RWPE1 (cell line): ENCODE data around the gene GPRASP2.

ENCODE experiments used
- CTCF ChIA-PET: fragments of 350-600 bp; sonication (Branson Sonifier 250); formaldehyde crosslinking; extraction: SDS; loops from one replicate; lab custom pipeline; 2021; lab: Yijun Ruan, JAX
- POLR2A ChIA-PET: fragments of 400-600 bp; formaldehyde crosslinking; extraction: SDS; loops from one replicate; lab custom pipeline; 2020; ENCODE audit warnings: antibody characterized with exemption; ENCODE audit not compliant: low non-redundant PET; lab: Yijun Ruan, JAX
- DNase-seq: peaks from one replicate; pipeline ENCODE4 v3.0.0; 2012; ENCODE audit warnings: low spot score
- H3K27ac ChIP-seq: fragments of 450-650 bp; 2 replicates; pipeline ENCODE4 v1.5.1; 2017
- CTCF ChIP-seq: fragments of 450-650 bp; conservative IDR thresholded peaks from 2 replicates; pipeline ENCODE4 v1.5.1; 2017; ENCODE audit warnings: low read depth, mild to moderate bottlenecking

The GPRASP2 gene

DNA sequence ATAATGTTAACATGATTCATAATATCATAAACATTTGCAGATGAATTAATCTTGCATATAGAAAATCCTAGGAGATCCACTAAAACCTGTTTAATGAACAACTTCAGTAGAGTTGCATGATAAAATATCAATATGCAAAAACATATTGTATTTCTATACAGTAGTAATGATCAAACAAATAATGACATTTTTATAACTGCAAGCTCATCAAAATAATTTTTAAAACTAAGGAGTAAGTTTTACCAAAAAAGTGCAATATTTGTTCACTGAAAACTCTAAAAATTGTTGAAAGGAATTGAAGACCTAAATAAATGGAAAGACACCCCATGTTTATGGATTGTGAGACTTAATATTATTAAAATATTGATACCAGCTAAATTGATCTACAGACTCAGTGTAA, 15.9 kb upstream of the GPRASP2 start:
- DNase-seq, result no peak
- TF ChIP-seq CTCF, result no peak
- H3K27ac ChIP-seq, result no peak overlapping the region
- ChIA-PET CTCF (interaction anchor here (0.6 kb wide), 1 partner anchor 57 kb away, joined by 4 read pairs; no protein-coding TSS in a partner anchor), POLR2A (no interaction called here)

DNA sequence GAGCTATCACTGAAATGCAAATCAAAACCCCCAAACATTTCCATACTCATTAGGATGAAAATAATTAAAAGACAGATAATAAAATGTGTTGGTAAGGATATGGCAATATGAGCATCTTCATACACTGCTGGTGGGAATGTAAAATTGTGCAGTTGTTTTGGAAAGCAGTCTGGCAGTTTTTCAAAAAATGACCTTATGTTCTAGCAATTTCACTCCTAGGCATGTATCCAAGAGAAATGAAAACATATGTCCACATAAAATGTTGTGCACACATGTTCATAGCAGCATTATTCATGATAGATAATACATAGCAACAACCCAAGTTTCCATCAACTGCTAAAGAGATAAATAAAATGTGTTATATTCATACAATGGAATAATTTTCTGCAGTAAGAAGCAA, 14.8 kb upstream of the GPRASP2 start:
- ChIA-PET CTCF (no interaction called here), POLR2A (no interaction called here)
- no peak overlapping the region for H3K27ac ChIP-seq
- TF ChIP-seq CTCF, result no peak
- no peak for DNase-seq

GRCh38 chrX:102708900-102709299, 3.3 kb upstream of the GPRASP2 start:
- no peak overlapping the region for H3K27ac ChIP-seq
- TF ChIP-seq CTCF, result no peak
- ChIA-PET CTCF (no interaction called here), POLR2A (no interaction called here)
- DNase-seq, result no peak

- CTCF ChIA-PET, result no interaction called here
- no peak overlapping the region for H3K27ac ChIP-seq
- POLR2A ChIA-PET, result no interaction called here
- no peak for TF ChIP-seq CTCF
- no peak for DNase-seq
These were observed 404 bp upstream of the GPRASP2 start for GRCh38 chrX:102711872-102712215.

DNA sequence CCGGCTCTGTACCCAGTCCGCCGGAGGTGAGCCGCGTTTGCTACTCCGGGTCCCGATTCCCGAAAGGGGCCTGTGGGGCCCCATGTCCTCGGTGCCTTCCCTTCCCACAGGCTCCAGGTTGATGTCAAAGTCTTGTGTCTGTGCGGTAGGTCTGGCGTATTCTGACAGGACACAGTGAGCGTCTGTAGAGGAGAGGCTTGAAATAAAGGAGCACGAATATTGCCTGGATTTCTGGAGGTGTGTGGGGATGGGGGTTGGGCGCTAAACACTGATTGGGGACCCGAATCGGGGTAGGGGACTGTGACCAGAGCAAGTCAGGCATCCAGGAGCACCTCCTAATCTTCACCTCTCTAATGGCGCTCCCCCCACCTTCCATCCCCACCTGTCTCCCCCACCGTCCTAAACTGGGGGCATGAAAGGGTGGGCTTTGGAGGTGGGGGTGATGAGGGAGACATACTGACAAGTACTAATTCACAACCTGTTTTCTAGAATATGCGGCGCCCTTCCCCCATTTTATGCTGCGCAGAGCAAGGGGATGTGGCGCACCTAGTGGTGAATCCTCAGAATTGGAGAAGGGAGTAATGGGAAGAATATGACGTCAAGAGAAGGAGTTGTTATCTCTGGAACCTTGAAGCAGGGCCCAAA, 855 bp downstream of the GPRASP2 start:
- DNase-seq, result peak; percentile 29
- TF ChIP-seq CTCF, result peak; percentile 61
- no peak overlapping the region; the same call in 1 of the 2 replicates for H3K27ac ChIP-seq
- CTCF ChIA-PET, result no interaction called here
- POLR2A ChIA-PET, result no interaction called here

- no peak for DNase-seq
- POLR2A ChIA-PET, result no interaction called here
- CTCF ChIA-PET, result no interaction called here
- no peak overlapping the region for H3K27ac ChIP-seq
- TF ChIP-seq CTCF, result no peak
These were observed 2.7 kb downstream of the GPRASP2 start for GRCh38 chrX:102714994-102715393.
